ENCODE results near the gene RAB11FIP4.

DNA sequence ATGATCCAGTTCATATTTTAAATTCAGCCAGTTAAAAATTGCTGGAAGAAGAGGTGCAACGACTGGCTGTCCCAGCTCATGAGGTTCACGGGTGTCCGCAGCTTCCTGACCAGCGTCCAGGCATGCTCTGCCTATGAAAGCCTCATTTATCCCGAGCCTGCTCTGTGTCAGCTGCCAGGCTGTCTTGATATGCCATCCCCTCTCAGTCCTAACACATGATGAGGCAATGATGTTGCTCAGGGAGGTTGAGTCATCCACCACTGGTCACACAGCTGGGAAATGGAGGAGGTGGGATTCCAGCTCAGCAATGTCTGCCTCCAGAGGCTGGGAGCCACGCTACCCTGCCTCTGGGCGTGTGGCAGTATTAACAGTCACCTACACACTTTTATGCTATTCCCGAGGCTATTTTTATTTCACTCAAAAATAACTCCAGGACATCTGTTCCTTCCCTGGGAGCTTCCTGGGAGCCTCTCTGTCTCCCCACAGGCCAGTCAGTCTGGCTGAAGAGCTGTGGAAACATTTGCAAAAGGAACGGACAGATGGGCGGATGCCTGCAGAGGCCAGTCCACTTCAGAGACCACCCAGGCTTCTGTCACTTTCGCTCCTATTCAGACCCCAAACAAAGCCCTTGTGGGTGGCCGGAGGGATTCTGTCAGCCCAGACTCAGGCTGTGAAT is 22.5 kb downstream of the RAB11FIP4 start:
- TF ChIP-seq, protein P1, sequence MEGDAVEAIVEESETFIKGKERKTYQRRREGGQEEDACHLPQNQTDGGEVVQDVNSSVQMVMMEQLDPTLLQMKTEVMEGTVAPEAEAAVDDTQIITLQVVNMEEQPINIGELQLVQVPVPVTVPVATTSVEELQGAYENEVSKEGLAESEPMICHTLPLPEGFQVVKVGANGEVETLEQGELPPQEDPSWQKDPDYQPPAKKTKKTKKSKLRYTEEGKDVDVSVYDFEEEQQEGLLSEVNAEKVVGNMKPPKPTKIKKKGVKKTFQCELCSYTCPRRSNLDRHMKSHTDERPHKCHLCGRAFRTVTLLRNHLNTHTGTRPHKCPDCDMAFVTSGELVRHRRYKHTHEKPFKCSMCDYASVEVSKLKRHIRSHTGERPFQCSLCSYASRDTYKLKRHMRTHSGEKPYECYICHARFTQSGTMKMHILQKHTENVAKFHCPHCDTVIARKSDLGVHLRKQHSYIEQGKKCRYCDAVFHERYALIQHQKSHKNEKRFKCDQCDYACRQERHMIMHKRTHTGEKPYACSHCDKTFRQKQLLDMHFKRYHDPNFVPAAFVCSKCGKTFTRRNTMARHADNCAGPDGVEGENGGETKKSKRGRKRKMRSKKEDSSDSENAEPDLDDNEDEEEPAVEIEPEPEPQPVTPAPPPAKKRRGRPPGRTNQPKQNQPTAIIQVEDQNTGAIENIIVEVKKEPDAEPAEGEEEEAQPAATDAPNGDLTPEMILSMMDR (IDR thresholded peaks at IDR 0.05), result no peak
- TF ChIP-seq SMC3 (IDR thresholded peaks at IDR 0.05; ENCODE audit: low read depth, low read length), result no peak
- TF ChIP-seq, protein P2, sequence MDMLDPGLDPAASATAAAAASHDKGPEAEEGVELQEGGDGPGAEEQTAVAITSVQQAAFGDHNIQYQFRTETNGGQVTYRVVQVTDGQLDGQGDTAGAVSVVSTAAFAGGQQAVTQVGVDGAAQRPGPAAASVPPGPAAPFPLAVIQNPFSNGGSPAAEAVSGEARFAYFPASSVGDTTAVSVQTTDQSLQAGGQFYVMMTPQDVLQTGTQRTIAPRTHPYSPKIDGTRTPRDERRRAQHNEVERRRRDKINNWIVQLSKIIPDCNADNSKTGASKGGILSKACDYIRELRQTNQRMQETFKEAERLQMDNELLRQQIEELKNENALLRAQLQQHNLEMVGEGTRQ (IDR thresholded peaks at IDR 0.05; ENCODE audit: borderline replicate concordance, low read depth, low read length), result no peak
- no peak for TF ChIP-seq RCOR1 (IDR thresholded peaks at IDR 0.05; ENCODE audit: low read length)
- no peak for TF ChIP-seq POLR2AphosphoS5 (IDR thresholded peaks at IDR 0.05; ENCODE audit: low read depth, low read length)
- TF ChIP-seq EP300 (IDR thresholded peaks at IDR 0.05; ENCODE audit: borderline replicate concordance in 1 of 2, low read depth in 1 of 2, low read length in 1 of 2), result no peak
- TF ChIP-seq EZH2phosphoT487 (IDR thresholded peaks at IDR 0.05; ENCODE audit: borderline replicate concordance, low read depth), result no peak
